OCI-LY7 (cell line): Measurements from ENCODE around the gene PRLR. TPM values are rescaled to one million over a fixed set of nuclear protein-coding genes. Genes with fewer than 3 reads are reported as not detected.

Experiments used
- BruUV-seq: library from RNA; stranded (reverse); fragments of 400-500 nt; replicated peaks from 2 replicates; lab custom pipeline; 2021; lab: Mats Ljungman, UMichigan
- CTCF ChIA-PET: fragments of 300-600 bp; sonication (Branson Sonifier 250); formaldehyde crosslinking; loops from one replicate; lab custom pipeline; 2022; ENCODE audit warnings: antibody characterized with exemption; ENCODE audit not compliant: unreplicated experiment; lab: Charles Lee
- POLR2A ChIA-PET: fragments of 300-600 bp; sonication (Branson Sonifier 250); formaldehyde crosslinking; loops from one replicate; lab custom pipeline; 2022; ENCODE audit warnings: antibody characterized with exemption; lab: Charles Lee
- DNase-seq: peaks from one replicate; pipeline ENCODE4 v3.0.0-alpha.2; 2015; ENCODE audit warnings: low spot score
- H2AFZ ChIP-seq: fragments of 200-600 bp; sonication (generic), shearing (Covaris generic); 2 replicates; pipeline ENCODE4 v1.6.1; 2014; ENCODE audit warnings: mild to moderate bottlenecking, antibody characterized with exemption, low read length, moderate library complexity
- H3K27ac ChIP-seq: fragments of 200-600 bp; sonication (generic); 2 replicates; pipeline ENCODE4 v1.5.1; 2014; ENCODE audit warnings: mixed run types, low read depth, mild to moderate bottlenecking, moderate library complexity, low read length, inconsistent platforms; ENCODE audit not compliant: poor library complexity, severe bottlenecking
- H3K36me3 ChIP-seq: fragments of 200-600 bp; sonication (generic); 2 replicates; pipeline ENCODE4 v1.6.1; 2014; ENCODE audit warnings: mild to moderate bottlenecking, antibody characterized with exemption, low read length, moderate library complexity, mixed read lengths; ENCODE audit not compliant: insufficient read depth
- H3K4me1 ChIP-seq: fragments of 200-600 bp; sonication (generic); 2 replicates; pipeline ENCODE4 v1.5.1; 2014; ENCODE audit warnings: mild to moderate bottlenecking, low read length; ENCODE audit not compliant: insufficient read depth, poor library complexity, severe bottlenecking
- H3K4me2 ChIP-seq: fragments of 200-600 bp; sonication (generic); 2 replicates; pipeline ENCODE4 v1.6.1; 2014; ENCODE audit warnings: mild to moderate bottlenecking, low read length
- H3K4me3 ChIP-seq: fragments of 200-600 bp; sonication (generic); 2 replicates; pipeline ENCODE4 v1.5.1; 2014; ENCODE audit warnings: mild to moderate bottlenecking, low read depth, low read length; ENCODE audit not compliant: poor library complexity, severe bottlenecking
- H3K79me2 ChIP-seq: fragments of 200-600 bp; sonication (generic); 2 replicates; pipeline ENCODE4 v1.6.1; 2016; ENCODE audit warnings: low read depth, mild to moderate bottlenecking, low read length, moderate library complexity, mixed read lengths; ENCODE audit not compliant: insufficient read depth
- H3K9me2 ChIP-seq: fragments of 200-600 bp; sonication (generic); 2 replicates; pipeline ENCODE4 v1.6.1; 2016; ENCODE audit warnings: mild to moderate bottlenecking, low read length, mixed read lengths; ENCODE audit not compliant: insufficient read depth
- H3K9me3 ChIP-seq: fragments of 200-600 bp; sonication (generic); 2 replicates; pipeline ENCODE4 v1.6.1; 2014; ENCODE audit warnings: mild to moderate bottlenecking, mixed run types, low read length, mixed read lengths
- H4K20me1 ChIP-seq: fragments of 200-600 bp; sonication (generic); 2 replicates; pipeline ENCODE4 v1.6.1; 2014; ENCODE audit warnings: mild to moderate bottlenecking, antibody characterized with exemption, low read length, moderate library complexity, mixed read lengths; ENCODE audit not compliant: insufficient read depth
- EZH2phosphoT487 ChIP-seq: fragments of 200-600 bp; sonication (generic); IDR thresholded peaks from 2 replicates; pipeline ENCODE4 v1.6.1; 2018; ENCODE audit warnings: low read depth, borderline replicate concordance, mild to moderate bottlenecking, mixed run types, antibody characterized with exemption, low read length, moderate library complexity, mixed read lengths
- intact Hi-C: fragments of 100-400 bp; cut with micrococcal nuclease; formaldehyde crosslinking; loops from one replicate; pipeline ENCODE4 v1.10.0; 2022; ENCODE audit not compliant: unreplicated experiment
- total RNA-seq, 2 experiments: library from RNA; depleted of rRNA in 1 of 2; stranded (reverse); fragments of >200 nt in 1 of 2; shearing (Covaris generic) in 1 of 2; gene quantifications; 2 replicates each; pipeline ENCODE4 v1.2.3, GENCODE V29; 2014 to 2022
- TF ChIP-seq, protein P1 (sequence below): fragments of 200-600 bp; sonication (generic); conservative IDR thresholded peaks from 2 replicates; pipeline ENCODE4 v1.5.1; 2014; ENCODE audit warnings: mild to moderate bottlenecking, antibody characterized with exemption, low read length, moderate library complexity, mixed read lengths

PRLR gene
- total RNA-seq, 2 experiments from 2014 or later = not detected

DNA sequence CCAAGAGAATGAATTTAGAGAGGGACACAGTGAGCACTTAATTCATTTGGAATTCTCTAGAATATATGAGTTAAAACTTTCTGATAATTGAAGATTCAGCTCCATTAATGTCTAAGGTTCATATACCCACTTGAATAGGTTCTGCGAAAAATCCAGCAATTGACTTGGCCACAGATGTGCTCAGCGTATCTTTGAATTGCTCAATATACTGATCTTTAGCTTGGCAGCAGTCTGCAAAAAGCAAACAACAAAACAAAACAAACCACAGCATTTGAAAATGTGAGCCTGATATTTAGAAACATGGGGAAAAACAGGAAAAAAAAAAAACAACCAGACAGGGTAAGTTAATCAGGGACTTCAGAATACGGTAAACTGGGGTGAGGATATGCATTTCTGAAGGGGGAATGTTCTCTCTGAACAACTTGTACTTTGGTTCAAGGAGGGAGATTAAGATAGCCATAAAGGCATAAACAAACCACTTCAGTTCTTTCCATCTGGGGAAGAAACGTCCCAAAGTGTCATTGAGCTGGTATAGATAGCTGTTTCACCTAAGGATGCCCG, 203.9 kb downstream of the PRLR start:
- Histone ChIP-seq H4K20me1 (no peaks in the 10 kb centered on the region), H3K4me1 (no peaks in the 10 kb centered on the region), H2AFZ (no peak overlapping the region), H3K27ac (no peak overlapping the region), H3K9me3 (no peaks in the 10 kb centered on the region), H3K79me2 (no peaks in the 10 kb centered on the region), H3K36me3 (no peaks in the 10 kb centered on the region), H3K4me3 (no peak overlapping the region), H3K9me2 (no peaks in the 10 kb centered on the region), H3K4me2 (no peak overlapping the region)
- CTCF ChIA-PET = interaction anchor here (0.7 kb wide), 1 partner anchor 23 kb away, joined by 3 read pairs; no protein-coding TSS in a partner anchor
- POLR2A ChIA-PET = interaction anchor here (0.7 to 1.2 kb wide), 3 partner anchors 12 to 535 kb away, joined by 3 to 5 read pairs (median 3); no protein-coding TSS in a partner anchor
- DNase-seq = no peak
- intact Hi-C loops = no loop called here
- TF ChIP-seq, protein P1, sequence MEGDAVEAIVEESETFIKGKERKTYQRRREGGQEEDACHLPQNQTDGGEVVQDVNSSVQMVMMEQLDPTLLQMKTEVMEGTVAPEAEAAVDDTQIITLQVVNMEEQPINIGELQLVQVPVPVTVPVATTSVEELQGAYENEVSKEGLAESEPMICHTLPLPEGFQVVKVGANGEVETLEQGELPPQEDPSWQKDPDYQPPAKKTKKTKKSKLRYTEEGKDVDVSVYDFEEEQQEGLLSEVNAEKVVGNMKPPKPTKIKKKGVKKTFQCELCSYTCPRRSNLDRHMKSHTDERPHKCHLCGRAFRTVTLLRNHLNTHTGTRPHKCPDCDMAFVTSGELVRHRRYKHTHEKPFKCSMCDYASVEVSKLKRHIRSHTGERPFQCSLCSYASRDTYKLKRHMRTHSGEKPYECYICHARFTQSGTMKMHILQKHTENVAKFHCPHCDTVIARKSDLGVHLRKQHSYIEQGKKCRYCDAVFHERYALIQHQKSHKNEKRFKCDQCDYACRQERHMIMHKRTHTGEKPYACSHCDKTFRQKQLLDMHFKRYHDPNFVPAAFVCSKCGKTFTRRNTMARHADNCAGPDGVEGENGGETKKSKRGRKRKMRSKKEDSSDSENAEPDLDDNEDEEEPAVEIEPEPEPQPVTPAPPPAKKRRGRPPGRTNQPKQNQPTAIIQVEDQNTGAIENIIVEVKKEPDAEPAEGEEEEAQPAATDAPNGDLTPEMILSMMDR = no peak
- TF ChIP-seq EZH2phosphoT487 = no peak
- no TSS peak for BruUV-seq

- POLR2A ChIA-PET = no interaction called here
- Histone ChIP-seq H3K4me2 (no peak overlapping the region), H3K36me3 (no peaks in the 10 kb centered on the region), H3K79me2 (no peaks in the 10 kb centered on the region), H3K9me3 (no peaks in the 10 kb centered on the region), H3K4me3 (no peak overlapping the region), H4K20me1 (no peaks in the 10 kb centered on the region), H3K27ac (no peak overlapping the region), H3K9me2 (no peaks in the 10 kb centered on the region), H2AFZ (no peak overlapping the region), H3K4me1 (no peaks in the 10 kb centered on the region)
- DNase-seq = no peak
- TF ChIP-seq, protein P1 = no peak
- no peak for TF ChIP-seq EZH2phosphoT487
- BruUV-seq = no TSS peak
- CTCF ChIA-PET = no interaction called here
- intact Hi-C loops = no loop called here
Observed at GRCh38 chr5:35024911-35025510, 205.3 kb downstream of the PRLR start.
